Right kidney (tissue), 1 donor: ENCODE results near the gene ISY1.
A peak's percentile ranks its signal among the peaks of the same experiment; 100 is the strongest.
"Not testable (repeated sequence)": the region's sequence is repeated elsewhere in the genome, so short reads cannot be mapped to it uniquely, and the experiment has no call there.

Experiments used
- DNase-seq: peaks from one replicate; pipeline ENCODE4 v3.0.0-alpha.2; 2016

ISY1 gene

GRCh38 chr3:129173206-129173605, 12.3 kb upstream of the ISY1 start:
- no peak for DNase-seq

DNA sequence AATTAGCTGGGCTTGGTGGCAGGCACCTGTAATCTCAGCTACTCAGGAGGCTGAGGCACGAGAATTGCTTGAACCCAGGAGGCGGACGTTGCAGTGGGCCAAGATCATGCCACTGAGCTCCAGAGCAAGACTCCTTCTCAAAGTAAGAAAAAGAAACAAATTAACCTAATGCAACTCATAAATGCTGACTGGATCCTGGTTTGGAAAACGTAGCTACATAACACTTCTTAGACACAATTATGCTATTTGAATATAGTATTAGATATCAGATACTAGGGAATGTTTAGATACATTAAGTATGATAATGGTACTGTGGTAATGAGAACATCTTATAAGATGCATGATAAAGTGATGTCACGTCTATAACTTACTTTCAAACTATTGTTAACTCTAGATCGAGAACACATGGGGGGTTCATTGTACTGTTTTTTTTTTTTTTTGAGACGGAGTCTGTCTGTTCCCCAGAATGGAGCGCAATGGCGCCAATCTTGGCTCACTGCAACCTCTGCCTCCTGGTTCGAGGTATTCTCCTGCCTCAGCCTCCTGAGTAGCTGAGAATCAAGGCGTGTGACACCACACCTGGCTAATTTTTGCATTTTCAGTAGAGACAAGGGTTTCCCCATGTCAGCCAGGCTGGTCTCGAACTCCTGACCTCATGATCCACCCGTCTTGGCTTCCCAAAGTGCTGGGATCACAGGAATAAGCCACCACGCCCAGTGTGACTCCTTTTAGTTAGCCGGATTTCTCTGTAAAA, 5.9 kb upstream of the ISY1 start:
- no peak for DNase-seq

DNA sequence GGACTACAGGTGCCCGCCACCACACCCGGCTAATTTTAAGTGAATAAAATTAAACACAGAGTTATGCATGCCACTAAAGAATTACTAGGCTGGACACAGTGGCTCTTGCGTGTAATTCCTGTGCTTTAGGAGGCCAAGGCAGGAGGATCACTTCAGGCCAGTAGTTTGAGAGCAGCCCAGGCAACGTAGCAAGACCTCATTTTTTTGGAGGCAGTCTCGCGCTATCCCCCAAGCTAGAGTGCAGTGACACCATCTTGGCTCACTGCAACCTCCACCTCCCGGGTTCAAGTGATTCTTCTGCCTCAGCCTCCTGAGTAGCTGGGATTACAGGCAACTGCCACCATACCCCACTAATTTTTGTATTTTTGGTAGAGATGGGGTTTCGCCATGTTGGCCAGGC, 4.7 kb upstream of the ISY1 start:
- not testable (repeated sequence) for DNase-seq

GRCh38 chr3:129164500-129164899, 3.6 kb upstream of the ISY1 start:
- DNase-seq: no peak

GRCh38 chr3:129162729-129163579, 2.1 kb upstream of the ISY1 start:
- no peak for DNase-seq

DNA sequence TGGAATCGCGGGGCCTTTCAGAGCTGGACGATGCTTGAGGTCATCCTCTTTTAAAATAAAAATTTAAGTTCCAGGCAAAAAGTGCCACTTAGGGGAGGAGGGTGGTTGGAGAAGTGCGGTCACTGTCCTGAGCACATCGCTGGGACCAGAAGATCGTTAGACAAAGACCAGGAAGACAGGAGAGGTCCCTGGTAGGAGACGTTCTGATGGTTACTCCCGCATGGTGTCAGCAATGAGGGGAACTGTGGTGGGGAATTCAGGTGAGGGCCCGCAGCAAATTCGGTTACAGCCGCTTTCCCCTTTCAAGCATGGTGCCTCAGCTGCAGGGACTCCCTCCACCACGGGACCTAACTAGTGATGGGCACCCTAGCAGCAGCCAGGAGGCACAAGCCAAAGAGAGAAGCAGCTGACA, 1.0 kb upstream of the ISY1 start:
- no peak for DNase-seq

GRCh38 chr3:129144786-129145185, 16.1 kb downstream of the ISY1 start:
- DNase-seq: no peak

GRCh38 chr3:129141011-129141410, 19.9 kb downstream of the ISY1 start:
- DNase-seq: not testable (repeated sequence)

- DNase-seq: no peak
Observed at GRCh38 chr3:129139911-129140310, 21.0 kb downstream of the ISY1 start.

GRCh38 chr3:129136275-129136674, 24.6 kb downstream of the ISY1 start:
- not testable (repeated sequence) for DNase-seq

DNA sequence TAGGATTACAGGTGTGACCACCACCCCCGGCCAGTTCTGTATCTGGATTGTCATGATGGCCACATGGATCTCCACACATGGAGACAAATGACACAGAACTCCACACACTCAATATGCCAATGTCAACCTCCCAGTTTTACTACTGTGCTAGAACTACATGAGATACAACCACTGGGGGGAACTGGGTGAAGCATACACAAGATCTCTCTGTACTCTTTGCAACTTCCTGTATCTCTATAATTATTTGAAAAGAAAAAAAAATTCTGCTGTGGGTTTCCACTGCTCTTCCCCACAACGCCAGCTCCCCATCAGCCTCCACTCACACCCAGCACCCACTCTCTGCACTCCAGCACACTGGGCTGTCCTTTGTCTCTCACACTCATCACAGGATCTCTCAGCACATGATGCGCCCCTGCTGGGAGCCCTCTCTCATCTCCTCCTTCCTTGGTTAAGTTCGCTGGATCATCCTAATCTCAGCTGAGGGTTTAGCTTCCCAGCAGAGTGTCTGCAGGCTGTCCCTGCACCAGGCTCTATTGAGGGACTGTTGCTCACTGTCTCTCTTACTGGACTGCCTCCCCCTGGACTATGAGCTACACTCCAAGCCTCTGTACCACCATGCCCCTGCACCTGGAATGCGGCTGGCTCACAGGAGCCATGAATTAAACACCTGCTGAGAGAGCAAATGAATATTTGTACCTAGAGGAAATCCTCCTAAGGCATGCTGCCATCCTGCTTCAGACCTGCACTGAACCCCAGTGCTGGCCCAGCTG, 28.6 kb downstream of the ISY1 start:
- no peak for DNase-seq

DNA sequence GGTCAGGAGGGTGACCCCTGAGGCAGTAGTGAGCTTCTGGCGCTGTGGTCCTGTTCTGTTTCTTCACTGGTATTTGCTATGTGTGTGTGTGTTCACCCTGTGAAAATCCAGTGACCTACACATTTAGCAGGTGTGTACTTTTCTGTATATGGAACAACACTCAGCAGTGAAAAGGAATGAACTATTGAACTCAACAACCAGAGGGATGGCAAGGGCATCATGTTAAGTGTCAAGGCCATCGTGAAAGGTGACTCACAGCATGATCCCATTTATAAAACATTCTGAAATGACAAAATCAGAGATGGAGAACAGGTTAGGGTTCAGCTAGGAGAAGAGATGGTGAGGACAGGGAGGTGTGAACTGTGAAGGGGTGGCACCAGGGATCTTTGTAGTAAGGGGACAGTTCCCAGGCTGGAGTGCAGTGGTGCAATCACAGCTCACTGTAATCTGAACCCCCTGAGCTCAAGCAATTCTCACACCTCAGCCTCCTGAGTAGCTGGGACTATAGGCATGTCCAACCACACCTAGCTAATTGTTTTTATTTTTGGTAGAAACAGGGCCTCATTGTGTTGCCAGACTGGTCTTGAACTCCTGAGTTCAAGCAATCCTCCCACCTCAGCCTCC, 29.3 kb downstream of the ISY1 start:
- no peak for DNase-seq

DNA sequence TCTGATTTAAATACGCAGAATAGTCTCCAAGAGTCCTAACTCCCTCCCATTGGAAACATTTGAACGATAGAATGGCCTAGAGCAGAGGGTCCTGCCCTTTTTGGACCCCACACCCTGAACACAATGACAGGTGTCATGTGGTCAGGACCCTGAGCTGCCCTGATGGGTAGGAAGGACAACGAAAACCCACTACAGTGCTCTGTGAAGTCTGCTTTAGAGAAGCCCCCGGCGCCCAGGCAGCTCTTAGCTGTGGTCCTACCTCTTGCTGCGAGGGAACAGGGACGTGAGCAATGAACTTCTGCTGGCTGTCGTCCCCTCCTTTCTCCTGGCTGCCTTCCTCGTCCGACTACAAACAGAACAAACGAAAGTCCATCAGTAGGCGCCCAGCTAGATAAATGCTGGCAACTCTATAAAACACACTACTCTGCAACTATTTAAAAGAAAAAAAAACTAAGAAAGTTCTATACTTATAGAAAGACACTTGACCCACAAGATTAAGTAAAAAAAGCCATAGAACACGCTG, 30.5 kb downstream of the ISY1 start:
- no peak for DNase-seq

GRCh38 chr3:129128357-129129155, 32.3 kb downstream of the ISY1 start:
- no peak for DNase-seq

DNA sequence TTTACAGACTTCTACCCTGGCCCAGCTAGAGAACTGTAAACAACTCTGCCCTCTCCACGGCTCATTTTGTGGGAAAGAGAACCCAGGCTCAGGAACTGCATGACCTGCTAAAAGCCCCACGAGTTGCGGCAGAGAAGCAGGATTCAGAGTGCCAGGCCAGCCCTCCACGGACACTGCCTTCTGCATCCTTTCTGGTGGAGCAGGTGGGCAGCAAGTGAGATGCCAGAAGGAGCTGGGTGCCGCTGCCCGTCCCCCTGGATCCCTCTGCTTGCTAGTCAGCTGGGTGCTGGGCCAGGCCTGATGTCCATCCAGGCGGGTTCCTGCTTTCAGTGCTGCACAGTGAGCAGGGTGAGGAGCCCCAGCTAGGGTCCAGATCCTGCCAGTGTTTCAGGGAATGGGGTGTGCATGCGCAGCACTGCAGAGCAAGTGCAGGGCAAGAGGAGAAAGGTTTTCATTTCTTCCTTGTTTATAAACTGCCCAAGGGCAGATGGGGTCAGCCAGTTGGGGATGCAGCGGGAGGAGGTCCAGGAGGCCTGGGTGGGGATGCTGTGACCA, 34.1 kb downstream of the ISY1 start:
- DNase-seq: no peak

DNA sequence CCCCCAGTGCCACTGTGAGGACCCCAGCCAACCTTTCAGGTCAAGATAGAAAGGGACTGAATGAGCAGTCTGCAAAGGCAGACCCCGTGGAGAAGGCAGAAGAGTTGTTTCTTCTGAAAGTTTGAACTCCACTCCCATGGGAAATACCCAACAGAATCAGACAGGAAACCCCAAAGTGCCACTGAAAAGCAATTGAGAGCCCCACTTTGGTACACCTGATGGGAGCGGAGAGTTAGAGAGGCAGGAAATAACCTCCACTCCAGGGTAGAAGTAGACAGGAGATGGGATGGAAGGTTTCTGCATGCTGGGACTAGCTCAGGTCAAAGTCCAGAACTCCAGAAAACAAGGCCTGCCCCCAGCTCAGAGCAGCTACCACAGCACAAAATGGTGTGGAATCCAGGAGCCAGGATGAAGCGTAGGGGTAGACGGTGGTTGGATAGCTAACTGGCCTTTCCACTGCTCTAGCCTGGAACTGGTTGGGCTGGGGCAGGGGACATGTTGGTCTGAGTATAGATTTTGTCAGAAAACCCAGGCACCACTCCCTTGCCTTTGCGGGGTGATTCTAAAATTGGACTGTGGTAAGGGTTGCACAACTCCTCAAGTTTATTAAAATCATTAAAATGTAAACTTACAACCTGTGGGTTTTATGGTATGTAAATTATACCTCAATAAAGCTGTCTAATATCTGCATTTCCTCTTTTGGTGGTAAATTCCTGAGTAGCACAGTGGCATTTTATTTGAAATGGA, 37.4 kb downstream of the ISY1 start:
- DNase-seq: no peak

- DNase-seq: peak; percentile 67
Observed at GRCh38 chr3:129122412-129123011, 38.4 kb downstream of the ISY1 start.

GRCh38 chr3:129121792-129122411, 39.0 kb downstream of the ISY1 start, which contains the start of gene RAB43:
RAB43 (minus strand) TSS chr3:129121804; CDS start chr3:129121489, 315 bp downstream.
- DNase-seq: peak; percentile 87
